H9 (cell line): Measurements from ENCODE around the gene GPRC5D. TPM values are rescaled to one million over a fixed set of nuclear protein-coding genes. Genes with fewer than 3 reads are reported as not detected.
A peak's percentile ranks its signal among the peaks of the same experiment; 100 is the strongest.

Source experiments
- DNase-seq: peaks from one replicate; pipeline ENCODE4 v3.0.0-alpha.2; 2017
- H2AFZ ChIP-seq: one replicate; pipeline ENCODE4 v1.6.1; 2013; ENCODE audit warnings: mild to moderate bottlenecking, low read length, control low read depth, moderate library complexity
- H2AK5ac ChIP-seq: 2 replicates; pipeline ENCODE4 v1.6.1; 2013; ENCODE audit warnings: low read length, control low read depth, mixed read lengths; ENCODE audit not compliant: insufficient read length
- H2BK120ac ChIP-seq: one replicate; pipeline ENCODE4 v1.6.1; 2013; ENCODE audit warnings: low read depth, mild to moderate bottlenecking, low read length, control low read depth, inconsistent platforms; ENCODE audit not compliant: poor library complexity, severe bottlenecking
- H2BK12ac ChIP-seq: 2 replicates; pipeline ENCODE4 v1.6.1; 2013; ENCODE audit warnings: low read length, control low read depth, mixed read lengths, low read depth; ENCODE audit not compliant: insufficient read length
- H2BK15ac ChIP-seq: 2 replicates; pipeline ENCODE4 v1.6.1; 2013; ENCODE audit warnings: low read depth, low read length, control low read depth
- H2BK20ac ChIP-seq: one replicate; pipeline ENCODE4 v1.6.1; 2013; ENCODE audit warnings: low read depth, mild to moderate bottlenecking, low read length, control low read depth, inconsistent platforms; ENCODE audit not compliant: poor library complexity, severe bottlenecking
- H2BK5ac ChIP-seq: 2 replicates; pipeline ENCODE4 v1.6.1; 2013; ENCODE audit warnings: low read length, control low read depth, mixed read lengths; ENCODE audit not compliant: insufficient read length
- H3K14ac ChIP-seq: 2 replicates; pipeline ENCODE4 v1.6.1; 2013; ENCODE audit warnings: low read length, control low read depth; ENCODE audit not compliant: insufficient read depth
- H3K18ac ChIP-seq: 2 replicates; pipeline ENCODE4 v1.6.1; 2013; ENCODE audit warnings: low read depth, mild to moderate bottlenecking, mixed read lengths, low read length, control low read depth; ENCODE audit not compliant: insufficient read length
- H3K23ac ChIP-seq: 2 replicates; pipeline ENCODE4 v1.6.1; 2013; ENCODE audit warnings: low read length, control low read depth, mixed read lengths, low read depth; ENCODE audit not compliant: insufficient read length
- H3K23me2 ChIP-seq: 2 replicates; pipeline ENCODE4 v1.6.1; 2013; ENCODE audit warnings: low read depth, mild to moderate bottlenecking, mixed read lengths, low read length, control low read depth; ENCODE audit not compliant: insufficient read length, poor library complexity, severe bottlenecking
- H3K27ac ChIP-seq: 2 replicates; pipeline ENCODE4 v1.5.1; 2013; ENCODE audit warnings: low read length, control low read depth, mixed read lengths, low read depth; ENCODE audit not compliant: insufficient read length
- H3K27me3 ChIP-seq: 2 replicates; pipeline ENCODE4 v1.6.1; 2013; ENCODE audit warnings: low read length, control low read depth, inconsistent platforms; ENCODE audit not compliant: insufficient read depth
- H3K4ac ChIP-seq: 2 replicates; pipeline ENCODE4 v1.6.1; 2013; ENCODE audit warnings: low read depth, mild to moderate bottlenecking, control low read depth, inconsistent platforms, low read length, moderate library complexity
- H3K4me1 ChIP-seq: 2 replicates; pipeline ENCODE4 v1.6.1; 2013; ENCODE audit warnings: low read length, control low read depth, inconsistent platforms; ENCODE audit not compliant: insufficient read depth
- H3K4me2 ChIP-seq: 2 replicates; pipeline ENCODE4 v1.6.1; 2013; ENCODE audit warnings: low read length, control low read depth, mixed read lengths; ENCODE audit not compliant: insufficient read length, insufficient read depth
- H3K56ac ChIP-seq: 2 replicates; pipeline ENCODE4 v1.6.1; 2013; ENCODE audit warnings: low read depth, mild to moderate bottlenecking, mixed read lengths, low read length, control low read depth; ENCODE audit not compliant: insufficient read length
- H3K79me1 ChIP-seq: 2 replicates; pipeline ENCODE4 v1.6.1; 2013; ENCODE audit warnings: low read depth, mild to moderate bottlenecking, moderate library complexity, low read length, control low read depth, inconsistent platforms; ENCODE audit not compliant: insufficient read depth, poor library complexity, severe bottlenecking
- H3K79me2 ChIP-seq: 2 replicates; pipeline ENCODE4 v1.6.1; 2013; ENCODE audit warnings: low read length, control low read depth, inconsistent platforms; ENCODE audit not compliant: insufficient read depth
- H3K9ac ChIP-seq: 2 replicates; pipeline ENCODE4 v1.6.1; 2013; ENCODE audit warnings: low read length, control low read depth, mixed read lengths; ENCODE audit not compliant: insufficient read length; ENCODE audit errors: extremely low read depth
- H3K9me3 ChIP-seq: one replicate; pipeline ENCODE4 v1.6.1; 2013; ENCODE audit warnings: low read depth, low read length, inconsistent platforms; ENCODE audit not compliant: control insufficient read depth
- H3T11ph ChIP-seq: one replicate; pipeline ENCODE4 v1.6.1; 2013; ENCODE audit warnings: mild to moderate bottlenecking, low read length, control low read depth, inconsistent platforms
- H4K20me1 ChIP-seq: one replicate; pipeline ENCODE4 v1.6.1; 2013; ENCODE audit not compliant: control insufficient read depth, insufficient read length, insufficient read depth
- H4K5ac ChIP-seq: 2 replicates; pipeline ENCODE4 v1.6.1; 2013; ENCODE audit warnings: low read depth, mild to moderate bottlenecking, mixed read lengths, low read length, control low read depth; ENCODE audit not compliant: insufficient read length
- H4K8ac ChIP-seq: replicated peaks from 2 replicates; pipeline ENCODE4 v1.6.1; 2013; ENCODE audit warnings: low read length, control low read depth, mixed read lengths, low read depth; ENCODE audit not compliant: insufficient read length
- H4K91ac ChIP-seq: 2 replicates; pipeline ENCODE4 v1.6.1; 2013; ENCODE audit warnings: low read depth, mild to moderate bottlenecking, moderate library complexity, mixed read lengths, low read length, control low read depth; ENCODE audit not compliant: insufficient read length
- H3K27ac Mint-ChIP-seq, 3 experiments: 2 replicates in 2 of 3; 3 replicates in 1 of 3; pipeline ENCODE4 v1.8.0; 2020 to 2021; ENCODE audit warnings: mixed read lengths in 3 of 3, mild to moderate bottlenecking in 1 of 3, moderate library complexity in 1 of 3
- H3K27me3 Mint-ChIP-seq: 2 replicates; pipeline ENCODE4 v1.8.0; 2021; ENCODE audit warnings: low read depth, mild to moderate bottlenecking, moderate library complexity, mixed read lengths
- H3K36me3 Mint-ChIP-seq, 3 experiments: 2 replicates in 2 of 3; 3 replicates in 1 of 3; pipeline ENCODE4 v1.8.0; 2020 to 2021; ENCODE audit warnings: low read depth in 3 of 3, mixed read lengths in 3 of 3; ENCODE audit not compliant: insufficient read depth in 1 of 3
- H3K4me1 Mint-ChIP-seq, 2 experiments: 2 replicates each; pipeline ENCODE4 v1.8.0; 2020; ENCODE audit warnings: mixed read lengths in 2 of 2
- H3K4me3 Mint-ChIP-seq, 2 experiments: 2 replicates in 1 of 2; 3 replicates in 1 of 2; pipeline ENCODE4 v1.8.0; 2020 to 2021; ENCODE audit warnings: mild to moderate bottlenecking in 2 of 2, mixed read lengths in 2 of 2, moderate library complexity in 1 of 2
- H3K9me3 Mint-ChIP-seq, 2 experiments: 2 replicates in 1 of 2; 3 replicates in 1 of 2; pipeline ENCODE4 v1.8.0; 2020; ENCODE audit warnings: mild to moderate bottlenecking in 2 of 2, mixed read lengths in 2 of 2, moderate library complexity in 1 of 2
- WGBS: extraction: QIAGEN DNeasy Blood & Tissue Kit; methylation state at CpG from one replicate; pipeline ENCODE4 v1.1.7; 2013; ENCODE audit warnings: missing lambda C conversion rate, low lambda C conversion rate, mixed read lengths; ENCODE audit not compliant: insufficient read length; ENCODE audit errors: extremely low coverage; 5-methylcytosine and 5-hydroxymethylcytosine counted together
- total RNA-seq: library from RNA; stranded (reverse); gene quantifications from 2 replicates; pipeline ENCODE4 v1.2.1, GENCODE V29; 2021
- TF ChIP-seq, protein P1 (sequence below): fragments of 200-600 bp; sonication (generic); conservative IDR thresholded peaks from 3 replicates; pipeline ENCODE4 v1.8.0; 2021; ENCODE audit warnings: antibody characterized with exemption, mild to moderate bottlenecking

GPRC5D gene
- total RNA-seq, 1 experiment from 2014 or later: not detected

DNA sequence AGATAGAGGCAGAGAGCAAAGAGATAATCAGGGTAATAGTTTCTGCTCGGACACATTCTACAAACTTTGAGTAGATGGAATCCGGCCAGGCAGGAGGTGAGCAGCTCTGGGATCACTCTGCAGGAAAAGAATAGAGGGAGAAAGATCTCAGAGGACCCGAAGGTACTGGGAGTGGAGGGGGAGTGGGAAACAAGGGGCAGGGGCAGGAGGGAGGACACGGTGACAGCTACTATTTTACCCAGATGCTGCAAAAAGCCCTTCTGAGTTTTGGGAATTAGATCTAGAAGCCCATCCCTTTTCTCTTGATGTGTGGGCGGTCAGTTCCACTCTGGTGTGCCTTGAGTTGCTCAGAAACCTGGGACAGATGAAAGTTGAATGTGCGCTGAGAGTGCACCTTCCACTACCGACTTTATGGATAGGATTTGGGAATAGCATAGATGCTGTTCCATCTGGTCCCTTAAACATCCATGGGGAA is 60.1 kb downstream of the GPRC5D start:
- no peak overlapping the region for H2BK120ac ChIP-seq
- H3K27me3 Mint-ChIP-seq: peaks cover 67% of the 10 kb centered on the region
- H2BK12ac ChIP-seq: no peak overlapping the region
- no peak overlapping the region for H3K4ac ChIP-seq
- peak overlapping the region; percentile 18 for H3K9ac ChIP-seq
- H3K18ac ChIP-seq: no peak overlapping the region
- no peak overlapping the region for H3K14ac ChIP-seq
- no peak overlapping the region for H2BK20ac ChIP-seq
- H2BK5ac ChIP-seq: no peak overlapping the region
- peaks cover 8% of the 10 kb centered on the region; the same call in 1 of the 2 replicates for H3K27me3 ChIP-seq
- no peaks in the 10 kb centered on the region for H3K9me3 ChIP-seq
- no peak overlapping the region for H4K8ac ChIP-seq
- H3K4me2 ChIP-seq: peak overlapping the region; percentile 98
- H3K79me1 ChIP-seq: no peaks in the 10 kb centered on the region
- no peaks in the 10 kb centered on the region for H4K20me1 ChIP-seq
- no peak overlapping the region for H4K5ac ChIP-seq
- no peak overlapping the region for H4K91ac ChIP-seq
- H3K4me1 ChIP-seq: no peaks in the 10 kb centered on the region
- no peak overlapping the region for H3K27ac Mint-ChIP-seq
- no peaks in the 10 kb centered on the region; a peak in 1 of 5 replicates for H3K9me3 Mint-ChIP-seq
- H3K23ac ChIP-seq: no peak overlapping the region
- H2BK15ac ChIP-seq: no peak overlapping the region
- no peak overlapping the region for H3T11ph ChIP-seq
- peaks cover 25 to 30% of the 10 kb centered on the region in 2 experiments for H3K4me1 Mint-ChIP-seq
- H2AK5ac ChIP-seq: no peak overlapping the region
- WGBS: no CpG with 5 or more reads among the region's 7 CpGs
- peak overlapping the region; percentile 72 to 91 for H3K4me3 Mint-ChIP-seq
- no peak overlapping the region for H3K56ac ChIP-seq
- H3K23me2 ChIP-seq: peaks cover 13% of the 10 kb centered on the region
- H3K79me2 ChIP-seq: no peaks in the 10 kb centered on the region
- no peak overlapping the region for H3K27ac ChIP-seq
- TF ChIP-seq, protein P1, sequence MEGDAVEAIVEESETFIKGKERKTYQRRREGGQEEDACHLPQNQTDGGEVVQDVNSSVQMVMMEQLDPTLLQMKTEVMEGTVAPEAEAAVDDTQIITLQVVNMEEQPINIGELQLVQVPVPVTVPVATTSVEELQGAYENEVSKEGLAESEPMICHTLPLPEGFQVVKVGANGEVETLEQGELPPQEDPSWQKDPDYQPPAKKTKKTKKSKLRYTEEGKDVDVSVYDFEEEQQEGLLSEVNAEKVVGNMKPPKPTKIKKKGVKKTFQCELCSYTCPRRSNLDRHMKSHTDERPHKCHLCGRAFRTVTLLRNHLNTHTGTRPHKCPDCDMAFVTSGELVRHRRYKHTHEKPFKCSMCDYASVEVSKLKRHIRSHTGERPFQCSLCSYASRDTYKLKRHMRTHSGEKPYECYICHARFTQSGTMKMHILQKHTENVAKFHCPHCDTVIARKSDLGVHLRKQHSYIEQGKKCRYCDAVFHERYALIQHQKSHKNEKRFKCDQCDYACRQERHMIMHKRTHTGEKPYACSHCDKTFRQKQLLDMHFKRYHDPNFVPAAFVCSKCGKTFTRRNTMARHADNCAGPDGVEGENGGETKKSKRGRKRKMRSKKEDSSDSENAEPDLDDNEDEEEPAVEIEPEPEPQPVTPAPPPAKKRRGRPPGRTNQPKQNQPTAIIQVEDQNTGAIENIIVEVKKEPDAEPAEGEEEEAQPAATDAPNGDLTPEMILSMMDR: no peak
- H2AFZ ChIP-seq: no peak overlapping the region
- no peaks in the 10 kb centered on the region for H3K36me3 Mint-ChIP-seq
- DNase-seq: no peak
